Omental fat pad (tissue), 4 donors: ENCODE measurements around the gene FAM98C. TPM values are rescaled to one million over a fixed set of nuclear protein-coding genes. Genes with fewer than 3 reads are reported as not detected.
"Not testable (repeated sequence)": the region's sequence is repeated elsewhere in the genome, so short reads cannot be mapped to it uniquely, and the experiment has no call there.

Experiments used
- ATAC-seq: fragments of 150-250 bp; one replicate; pipeline ENCODE4 v1.9.1; 2016; ENCODE audit warnings: mild to moderate bottlenecking, moderate library complexity; ENCODE audit not compliant: low FRiP score
- DNase-seq: peaks from one replicate; pipeline ENCODE4 v3.0.0-alpha.2; 2019; ENCODE audit warnings: low spot score
- total RNA-seq, 4 donors: library from RNA; depleted of rRNA; stranded (reverse); fragments of >200 nt; gene quantifications; one replicate each; pipeline ENCODE4 v1.1.0, GENCODE V29; 2016
- TF ChIP-seq, protein P1 (sequence below), 3 donors: fragments of 450-650 bp; IDR thresholded peaks; one replicate each; pipeline ENCODE4 v1.5.1; 2016 to 2017; ENCODE audit warnings: antibody characterized with exemption in 3 of 3, mild to moderate bottlenecking in 3 of 3, moderate library complexity in 2 of 3

The FAM98C gene
- total RNA-seq, 4 donors from 2014 or later = 7.4 to 22.7 (median 10.6) TPM

DNA sequence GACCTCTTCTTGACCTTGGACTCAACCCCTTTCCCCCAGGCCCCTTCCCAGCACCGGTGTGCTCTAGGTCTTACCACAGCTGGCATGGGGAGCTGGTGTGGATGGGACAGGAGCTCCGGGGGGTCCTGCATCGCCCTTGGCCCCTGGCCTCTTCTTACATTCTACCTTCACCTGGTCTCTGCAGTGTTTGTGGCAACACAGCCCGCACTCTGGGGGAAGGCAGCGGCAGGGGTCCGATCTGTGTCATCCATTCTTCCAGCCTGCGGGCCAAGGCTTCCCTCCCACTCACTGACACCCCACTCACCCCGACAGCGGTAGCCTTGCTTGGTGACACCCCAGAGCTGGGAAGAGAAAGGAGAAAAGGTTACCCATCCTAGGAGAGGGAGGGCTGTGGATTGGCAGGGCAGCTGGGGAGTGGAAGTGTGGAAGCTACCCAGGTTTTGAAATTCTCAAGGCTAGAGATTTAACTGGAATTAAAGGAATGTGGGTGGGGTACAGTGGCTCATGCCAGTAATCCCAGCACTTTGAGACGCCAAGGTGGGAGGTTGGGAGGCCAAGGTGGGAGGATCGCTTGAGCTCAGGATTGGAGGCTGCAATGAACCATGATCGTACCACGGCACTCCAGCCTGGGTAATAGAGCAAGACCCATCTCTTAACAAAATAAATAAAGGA is 8.3 kb downstream of the FAM98C start:
- DNase-seq (no peak), ATAC-seq (no peak)
- TF ChIP-seq, protein P1, sequence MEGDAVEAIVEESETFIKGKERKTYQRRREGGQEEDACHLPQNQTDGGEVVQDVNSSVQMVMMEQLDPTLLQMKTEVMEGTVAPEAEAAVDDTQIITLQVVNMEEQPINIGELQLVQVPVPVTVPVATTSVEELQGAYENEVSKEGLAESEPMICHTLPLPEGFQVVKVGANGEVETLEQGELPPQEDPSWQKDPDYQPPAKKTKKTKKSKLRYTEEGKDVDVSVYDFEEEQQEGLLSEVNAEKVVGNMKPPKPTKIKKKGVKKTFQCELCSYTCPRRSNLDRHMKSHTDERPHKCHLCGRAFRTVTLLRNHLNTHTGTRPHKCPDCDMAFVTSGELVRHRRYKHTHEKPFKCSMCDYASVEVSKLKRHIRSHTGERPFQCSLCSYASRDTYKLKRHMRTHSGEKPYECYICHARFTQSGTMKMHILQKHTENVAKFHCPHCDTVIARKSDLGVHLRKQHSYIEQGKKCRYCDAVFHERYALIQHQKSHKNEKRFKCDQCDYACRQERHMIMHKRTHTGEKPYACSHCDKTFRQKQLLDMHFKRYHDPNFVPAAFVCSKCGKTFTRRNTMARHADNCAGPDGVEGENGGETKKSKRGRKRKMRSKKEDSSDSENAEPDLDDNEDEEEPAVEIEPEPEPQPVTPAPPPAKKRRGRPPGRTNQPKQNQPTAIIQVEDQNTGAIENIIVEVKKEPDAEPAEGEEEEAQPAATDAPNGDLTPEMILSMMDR (IDR thresholded peaks at IDR 0.05) = no peak

DNA sequence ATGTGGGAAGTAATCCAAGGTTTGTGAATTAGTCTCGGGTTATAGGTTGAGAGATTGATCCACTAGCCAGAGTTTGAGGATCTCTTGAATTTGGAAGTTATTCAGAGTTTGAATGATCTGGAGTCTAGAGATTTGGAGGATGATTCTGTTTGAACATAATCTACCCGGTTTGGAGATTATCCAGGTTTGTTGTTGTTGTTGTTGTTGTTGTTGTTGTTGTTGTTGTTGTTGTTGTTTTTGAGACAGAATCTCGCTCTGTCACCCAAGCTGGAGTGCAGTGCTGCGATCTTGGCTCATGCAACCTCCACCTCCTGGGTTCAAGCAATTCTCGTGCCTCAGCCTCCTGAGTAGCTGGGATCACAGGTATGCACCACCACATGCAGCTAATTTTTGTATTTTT is 9.0 kb downstream of the FAM98C start:
- DNase-seq, ATAC-seq: not testable (repeated sequence)

DNA sequence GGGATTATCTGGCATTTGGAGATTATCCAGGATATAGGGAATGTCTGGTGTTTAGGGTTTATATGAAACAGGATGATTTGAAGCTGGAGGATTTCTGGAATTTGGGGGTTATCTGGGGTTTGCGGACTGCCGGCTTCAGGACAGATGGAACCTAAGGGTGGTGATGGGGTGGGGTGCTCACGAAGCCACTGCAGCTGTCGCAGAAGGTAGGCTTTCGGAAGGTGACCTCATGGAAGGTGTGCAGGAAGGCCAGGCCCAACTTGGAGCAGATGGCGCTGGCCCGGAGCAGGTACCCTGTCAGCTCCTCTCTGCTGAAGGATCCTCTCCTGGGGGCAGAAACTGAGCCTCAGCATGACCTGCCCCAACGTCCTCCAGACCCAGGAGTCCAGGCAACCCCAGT is 9.6 kb downstream of the FAM98C start:
- DNase-seq (no peak), ATAC-seq (no peak)
- TF ChIP-seq, protein P1 (IDR thresholded peaks at IDR 0.05) = no peak

DNA sequence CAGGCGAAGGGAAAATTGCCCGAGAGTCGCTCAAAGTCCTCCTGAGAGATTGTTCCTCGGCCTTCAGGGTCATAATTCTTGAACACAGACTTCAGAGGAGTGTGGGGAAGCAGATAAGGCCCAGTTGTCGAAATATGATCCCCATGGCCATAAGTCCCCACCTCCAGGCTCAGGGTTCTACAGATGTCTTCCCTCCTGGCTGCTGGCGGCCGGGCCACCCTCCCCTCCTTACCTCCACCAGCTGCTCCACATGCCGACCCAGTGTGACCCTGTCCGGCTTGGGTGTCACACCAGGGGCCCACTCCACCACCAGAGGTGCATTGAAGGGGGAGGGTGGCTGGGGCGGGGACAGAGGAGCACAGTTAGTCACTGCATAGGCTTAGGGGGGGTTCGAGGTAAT is 10.1 kb downstream of the FAM98C start:
- TF ChIP-seq, protein P1 (IDR thresholded peaks at IDR 0.05) = no peak
- DNase-seq = no peak
- no peak for ATAC-seq

DNA sequence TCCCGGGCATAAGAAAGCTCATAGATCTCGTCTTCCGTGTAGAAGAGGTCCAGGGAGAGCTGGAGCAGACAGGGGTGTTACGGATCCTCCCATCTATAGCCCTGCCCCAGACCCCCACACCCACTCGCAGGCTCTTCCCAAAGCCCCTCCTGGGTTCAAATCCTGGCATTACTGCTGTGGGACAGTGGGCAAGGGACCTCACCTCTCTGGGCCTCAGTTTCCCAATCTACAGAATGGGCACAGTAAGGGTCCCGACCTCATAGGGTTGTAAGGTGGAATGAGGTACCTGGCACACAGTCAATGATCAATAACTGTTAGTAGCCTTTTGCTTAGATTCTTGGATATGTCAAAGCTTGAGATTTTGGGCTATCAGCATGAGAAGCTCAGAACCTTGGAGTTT is 10.5 kb downstream of the FAM98C start:
- TF ChIP-seq, protein P1 (IDR thresholded peaks at IDR 0.05) = no peak
- DNase-seq = no peak
- no peak for ATAC-seq

DNA sequence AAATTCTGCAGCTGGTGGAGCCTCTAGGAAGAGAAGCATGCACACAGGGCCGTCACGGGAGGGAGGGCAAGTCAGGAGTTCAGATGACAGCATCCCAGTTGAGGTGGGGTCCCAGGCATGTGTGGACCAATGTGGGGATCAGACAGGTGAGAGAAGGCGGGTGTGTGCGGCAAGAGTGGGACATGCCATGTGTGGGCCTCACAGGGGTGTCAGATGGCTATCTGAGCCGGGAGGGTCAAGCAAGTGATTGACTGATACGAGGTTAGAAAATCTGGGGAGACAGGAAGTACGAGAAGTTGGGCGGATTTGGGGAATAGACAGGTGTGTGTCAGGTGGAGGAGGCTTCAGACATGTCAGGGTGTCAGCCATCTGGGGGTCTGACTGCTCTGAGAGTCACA is 14.3 kb downstream of the FAM98C start:
- ATAC-seq (no peak), DNase-seq (no peak)
- TF ChIP-seq, protein P1 (IDR thresholded peaks at IDR 0.05) = no peak

DNA sequence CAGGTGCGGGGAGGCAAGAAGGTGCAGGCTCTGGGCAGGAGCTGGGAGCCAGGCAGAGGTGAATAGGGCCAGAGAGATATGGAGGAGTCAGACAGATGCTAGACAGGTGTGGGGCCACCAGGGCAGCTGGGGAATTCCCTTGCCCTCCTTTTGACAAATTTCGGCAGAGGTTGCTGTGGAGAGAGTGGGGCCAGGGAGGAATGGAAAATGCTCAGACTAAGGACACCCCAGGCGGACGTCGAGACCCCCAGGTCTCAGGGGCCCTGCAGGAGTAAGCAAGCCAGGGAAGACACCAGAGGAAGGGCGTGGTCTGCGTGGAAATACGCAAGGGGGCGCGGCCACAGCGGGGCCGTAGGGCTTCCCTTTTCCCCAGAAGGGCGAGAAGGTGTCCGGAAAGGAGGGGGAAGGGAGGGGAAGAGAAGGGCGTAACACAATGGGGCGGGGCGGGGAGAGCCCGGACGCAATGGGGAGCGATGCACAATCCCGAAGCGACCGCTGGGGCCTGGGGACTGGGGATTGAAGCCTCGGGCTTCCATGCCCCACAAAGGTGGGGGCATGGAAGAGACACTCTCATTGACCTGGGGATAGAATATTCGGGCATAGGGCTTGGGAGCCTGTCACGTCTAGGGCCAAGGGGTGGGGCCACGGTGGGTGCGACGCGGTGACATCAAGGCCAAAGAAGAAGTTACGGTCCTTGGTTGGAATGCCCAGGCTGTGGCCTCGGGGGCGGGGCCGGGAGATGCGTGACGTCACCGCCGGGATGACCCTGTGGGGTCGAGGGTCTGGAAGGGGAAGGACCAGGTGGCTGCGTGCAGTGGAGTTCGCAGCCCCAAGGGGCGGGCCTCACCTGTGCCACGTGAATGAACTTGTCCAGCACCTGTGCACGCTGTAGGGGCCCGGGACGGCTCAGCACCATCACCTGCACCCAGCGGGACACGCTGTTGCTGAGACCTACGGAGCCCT is 14.9 kb downstream of the FAM98C start:
- ATAC-seq (peak; percentile 56), DNase-seq (no peak)
- TF ChIP-seq, protein P1 (IDR thresholded peaks at IDR 0.05) = no peak
